ENCODE data around the gene ST6GAL1. TPM values are rescaled to one million over a fixed set of nuclear protein-coding genes. Genes with fewer than 3 reads are reported as not detected.

The ST6GAL1 gene
- total RNA-seq, 1 donor from 2014 or later = 74.0 TPM

GRCh38 chr3:187076297-187076696 lies 146.0 kb downstream of the ST6GAL1 start:
- Mint-ChIP-seq H3K36me3 (ENCODE audit: insufficient read depth) (peaks cover 16% of the 10 kb centered on the region), H3K27ac (peak overlapping the region; percentile 65), H3K9me3 (ENCODE audit: low read depth) (no peaks in the 10 kb centered on the region), H3K4me3 (ENCODE audit: low read depth) (no peak overlapping the region), H3K4me1 (ENCODE audit: low read depth) (no peaks in the 10 kb centered on the region), H3K27me3 (no peaks in the 10 kb centered on the region)
- DNase-seq (ENCODE audit: low spot score, unreplicated experiment) = no peak
- no peak for TF ChIP-seq CTCF (IDR thresholded peaks at IDR 0.05; ENCODE audit: unreplicated experiment)

GRCh38 chr3:187077085-187077484 lies 146.8 kb downstream of the ST6GAL1 start:
- no peaks in the 10 kb centered on the region for H3K9me3 Mint-ChIP-seq (ENCODE audit: low read depth)
- H3K4me3 Mint-ChIP-seq (ENCODE audit: low read depth) = no peak overlapping the region
- TF ChIP-seq CTCF (IDR thresholded peaks at IDR 0.05; ENCODE audit: unreplicated experiment) = no peak
- DNase-seq (ENCODE audit: low spot score, unreplicated experiment) = no peak
- H3K4me1 Mint-ChIP-seq (ENCODE audit: low read depth) = no peaks in the 10 kb centered on the region
- no peak overlapping the region for H3K27ac Mint-ChIP-seq
- peaks cover 15% of the 10 kb centered on the region for H3K36me3 Mint-ChIP-seq (ENCODE audit: insufficient read depth)
- H3K27me3 Mint-ChIP-seq = no peaks in the 10 kb centered on the region

GRCh38 chr3:187077537-187077936 lies 147.2 kb downstream of the ST6GAL1 start:
- Mint-ChIP-seq H3K27me3 (no peaks in the 10 kb centered on the region), H3K9me3 (ENCODE audit: low read depth) (no peaks in the 10 kb centered on the region), H3K36me3 (ENCODE audit: insufficient read depth) (peaks cover 15% of the 10 kb centered on the region), H3K4me3 (ENCODE audit: low read depth) (no peak overlapping the region), H3K4me1 (ENCODE audit: low read depth) (no peaks in the 10 kb centered on the region), H3K27ac (no peak overlapping the region)
- no peak for DNase-seq (ENCODE audit: low spot score, unreplicated experiment)
- TF ChIP-seq CTCF (IDR thresholded peaks at IDR 0.05; ENCODE audit: unreplicated experiment) = no peak

GRCh38 chr3:187079090-187080022 lies 149.0 kb downstream of the ST6GAL1 start:
- Mint-ChIP-seq H3K27ac (peak overlapping the region; percentile 42), H3K27me3 (no peaks in the 10 kb centered on the region), H3K36me3 (ENCODE audit: insufficient read depth) (peaks cover 10% of the 10 kb centered on the region), H3K9me3 (ENCODE audit: low read depth) (no peaks in the 10 kb centered on the region), H3K4me3 (ENCODE audit: low read depth) (no peak overlapping the region), H3K4me1 (ENCODE audit: low read depth) (no peaks in the 10 kb centered on the region)
- TF ChIP-seq CTCF (IDR thresholded peaks at IDR 0.05; ENCODE audit: unreplicated experiment) = no peak
- DNase-seq (ENCODE audit: low spot score, unreplicated experiment) = no peak

- DNase-seq (ENCODE audit: low spot score, unreplicated experiment) = no peak
- no peak overlapping the region for H3K27ac Mint-ChIP-seq
These were observed 150.6 kb downstream of the ST6GAL1 start for GRCh38 chr3:187080799-187081450.

More at GRCh38 chr3:187080799-187081450, 150.6 kb downstream of the ST6GAL1 start:
- H3K9me3 Mint-ChIP-seq (ENCODE audit: low read depth) = no peaks in the 10 kb centered on the region
- no peak for TF ChIP-seq CTCF (IDR thresholded peaks at IDR 0.05; ENCODE audit: unreplicated experiment)
- H3K36me3 Mint-ChIP-seq (ENCODE audit: insufficient read depth) = peaks cover 9% of the 10 kb centered on the region
- H3K4me3 Mint-ChIP-seq (ENCODE audit: low read depth) = no peak overlapping the region
- H3K27me3 Mint-ChIP-seq = no peaks in the 10 kb centered on the region
- no peaks in the 10 kb centered on the region for H3K4me1 Mint-ChIP-seq (ENCODE audit: low read depth)

All from progenitor cell of endocrine pancreas (in vitro differentiated cells).